ENCODE results near the gene GNB5.
"Not testable (repeated sequence)": the region's sequence is repeated elsewhere in the genome, so short reads cannot be mapped to it uniquely, and the experiment has no call there.

DNA sequence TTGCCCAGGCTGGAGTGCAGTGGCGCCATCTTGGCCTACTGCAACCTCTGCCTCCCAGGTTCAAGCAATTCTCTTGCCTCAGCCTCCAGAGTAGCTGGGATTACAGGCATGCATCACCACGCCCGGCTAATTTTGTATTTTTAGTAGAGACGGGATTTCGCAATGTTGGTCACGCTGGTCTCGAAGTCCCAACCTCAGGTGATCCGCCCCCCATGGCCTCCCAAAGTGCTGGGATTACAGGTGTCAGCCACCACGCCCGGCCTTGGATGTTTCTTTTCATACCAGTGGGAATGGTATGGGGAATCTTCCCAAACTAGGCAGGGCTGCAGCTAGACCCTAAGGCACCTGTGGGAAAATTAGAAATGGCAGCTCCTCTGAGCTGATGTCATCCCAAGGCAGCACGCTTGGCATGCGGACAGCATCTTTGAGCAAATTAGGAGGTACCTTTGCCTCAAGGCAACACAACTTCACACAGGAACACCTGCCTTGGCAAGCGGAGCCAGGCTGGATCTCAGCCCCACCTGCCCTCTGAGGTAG lies 47.9 kb upstream of the GNB5 start:
- TF ChIP-seq, protein P1, sequence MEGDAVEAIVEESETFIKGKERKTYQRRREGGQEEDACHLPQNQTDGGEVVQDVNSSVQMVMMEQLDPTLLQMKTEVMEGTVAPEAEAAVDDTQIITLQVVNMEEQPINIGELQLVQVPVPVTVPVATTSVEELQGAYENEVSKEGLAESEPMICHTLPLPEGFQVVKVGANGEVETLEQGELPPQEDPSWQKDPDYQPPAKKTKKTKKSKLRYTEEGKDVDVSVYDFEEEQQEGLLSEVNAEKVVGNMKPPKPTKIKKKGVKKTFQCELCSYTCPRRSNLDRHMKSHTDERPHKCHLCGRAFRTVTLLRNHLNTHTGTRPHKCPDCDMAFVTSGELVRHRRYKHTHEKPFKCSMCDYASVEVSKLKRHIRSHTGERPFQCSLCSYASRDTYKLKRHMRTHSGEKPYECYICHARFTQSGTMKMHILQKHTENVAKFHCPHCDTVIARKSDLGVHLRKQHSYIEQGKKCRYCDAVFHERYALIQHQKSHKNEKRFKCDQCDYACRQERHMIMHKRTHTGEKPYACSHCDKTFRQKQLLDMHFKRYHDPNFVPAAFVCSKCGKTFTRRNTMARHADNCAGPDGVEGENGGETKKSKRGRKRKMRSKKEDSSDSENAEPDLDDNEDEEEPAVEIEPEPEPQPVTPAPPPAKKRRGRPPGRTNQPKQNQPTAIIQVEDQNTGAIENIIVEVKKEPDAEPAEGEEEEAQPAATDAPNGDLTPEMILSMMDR (IDR thresholded peaks at IDR 0.05) = not testable (repeated sequence)
- TF ChIP-seq POLR2AphosphoS5 (IDR thresholded peaks at IDR 0.05; ENCODE audit: insufficient read depth in 1 of 2, low read depth in 1 of 2) = not testable (repeated sequence)
